Panc1 (cell line): ENCODE data around the gene THSD7B.

Experiments used
- POLR2AphosphoS5 ChIP-seq: IDR thresholded peaks from 2 replicates; pipeline ENCODE4 v1.6.1; 2012; ENCODE audit warnings: mild to moderate bottlenecking, low read depth, low read length, moderate library complexity
- SIN3A ChIP-seq: IDR thresholded peaks from 2 replicates; pipeline ENCODE4 v1.6.1; 2012; ENCODE audit warnings: low read depth, mild to moderate bottlenecking, low read length, moderate library complexity, borderline replicate concordance; ENCODE audit not compliant: insufficient read depth
- TF ChIP-seq, protein P1 (sequence below): fragments of 450-650 bp; IDR thresholded peaks from 2 replicates; pipeline ENCODE4 v1.5.1; 2017; ENCODE audit warnings: mild to moderate bottlenecking

DNA sequence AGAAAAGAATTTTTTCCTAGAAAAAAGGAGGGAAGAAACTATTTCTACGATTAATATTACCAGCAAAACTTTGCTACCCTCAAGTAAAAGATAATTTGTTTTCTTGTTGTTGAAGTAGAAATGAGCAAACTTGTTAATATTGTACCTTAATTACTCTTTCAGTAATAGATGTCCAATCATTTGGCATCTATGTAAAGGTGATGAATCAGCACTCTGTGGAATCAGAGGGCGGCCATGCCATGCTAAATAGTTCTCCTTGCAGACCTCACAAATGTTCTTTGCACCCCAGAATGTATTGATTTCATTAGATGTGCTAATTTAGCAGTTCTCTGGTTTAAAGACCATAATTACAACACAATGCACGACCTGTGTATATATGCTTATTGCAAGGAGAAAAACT, 29.1 kb upstream of the THSD7B start:
- TF ChIP-seq POLR2AphosphoS5 (no peak), SIN3A (no peak)
- TF ChIP-seq, protein P1, sequence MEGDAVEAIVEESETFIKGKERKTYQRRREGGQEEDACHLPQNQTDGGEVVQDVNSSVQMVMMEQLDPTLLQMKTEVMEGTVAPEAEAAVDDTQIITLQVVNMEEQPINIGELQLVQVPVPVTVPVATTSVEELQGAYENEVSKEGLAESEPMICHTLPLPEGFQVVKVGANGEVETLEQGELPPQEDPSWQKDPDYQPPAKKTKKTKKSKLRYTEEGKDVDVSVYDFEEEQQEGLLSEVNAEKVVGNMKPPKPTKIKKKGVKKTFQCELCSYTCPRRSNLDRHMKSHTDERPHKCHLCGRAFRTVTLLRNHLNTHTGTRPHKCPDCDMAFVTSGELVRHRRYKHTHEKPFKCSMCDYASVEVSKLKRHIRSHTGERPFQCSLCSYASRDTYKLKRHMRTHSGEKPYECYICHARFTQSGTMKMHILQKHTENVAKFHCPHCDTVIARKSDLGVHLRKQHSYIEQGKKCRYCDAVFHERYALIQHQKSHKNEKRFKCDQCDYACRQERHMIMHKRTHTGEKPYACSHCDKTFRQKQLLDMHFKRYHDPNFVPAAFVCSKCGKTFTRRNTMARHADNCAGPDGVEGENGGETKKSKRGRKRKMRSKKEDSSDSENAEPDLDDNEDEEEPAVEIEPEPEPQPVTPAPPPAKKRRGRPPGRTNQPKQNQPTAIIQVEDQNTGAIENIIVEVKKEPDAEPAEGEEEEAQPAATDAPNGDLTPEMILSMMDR = no peak
